Measurements from ENCODE around the gene KAZN.
A peak's percentile ranks its signal among the peaks of the same experiment; 100 is the strongest.

Gene KAZN

DNA sequence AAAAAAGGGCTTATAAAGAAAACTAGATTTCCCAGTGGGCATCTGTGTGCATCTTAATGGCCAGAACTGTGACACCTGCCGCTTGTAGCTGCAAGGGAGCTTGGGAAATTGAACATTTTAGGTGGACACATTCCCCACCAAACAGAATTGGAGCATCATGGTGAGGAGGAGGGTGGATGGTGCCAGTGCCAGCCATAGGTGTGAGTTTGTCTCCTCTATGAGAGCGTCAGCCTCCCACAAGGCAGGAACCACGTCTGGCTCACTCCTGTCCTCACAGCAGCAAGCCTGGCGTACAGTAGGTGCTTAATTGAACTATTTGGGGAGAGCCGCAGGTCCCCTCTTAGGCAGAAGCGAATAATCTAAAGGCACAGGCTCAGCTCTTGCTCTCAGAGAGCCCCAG is 430.6 kb downstream of the KAZN start:
- DNase-seq (ENCODE audit: low read depth) = no peak
- TF ChIP-seq, protein P1, sequence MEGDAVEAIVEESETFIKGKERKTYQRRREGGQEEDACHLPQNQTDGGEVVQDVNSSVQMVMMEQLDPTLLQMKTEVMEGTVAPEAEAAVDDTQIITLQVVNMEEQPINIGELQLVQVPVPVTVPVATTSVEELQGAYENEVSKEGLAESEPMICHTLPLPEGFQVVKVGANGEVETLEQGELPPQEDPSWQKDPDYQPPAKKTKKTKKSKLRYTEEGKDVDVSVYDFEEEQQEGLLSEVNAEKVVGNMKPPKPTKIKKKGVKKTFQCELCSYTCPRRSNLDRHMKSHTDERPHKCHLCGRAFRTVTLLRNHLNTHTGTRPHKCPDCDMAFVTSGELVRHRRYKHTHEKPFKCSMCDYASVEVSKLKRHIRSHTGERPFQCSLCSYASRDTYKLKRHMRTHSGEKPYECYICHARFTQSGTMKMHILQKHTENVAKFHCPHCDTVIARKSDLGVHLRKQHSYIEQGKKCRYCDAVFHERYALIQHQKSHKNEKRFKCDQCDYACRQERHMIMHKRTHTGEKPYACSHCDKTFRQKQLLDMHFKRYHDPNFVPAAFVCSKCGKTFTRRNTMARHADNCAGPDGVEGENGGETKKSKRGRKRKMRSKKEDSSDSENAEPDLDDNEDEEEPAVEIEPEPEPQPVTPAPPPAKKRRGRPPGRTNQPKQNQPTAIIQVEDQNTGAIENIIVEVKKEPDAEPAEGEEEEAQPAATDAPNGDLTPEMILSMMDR (IDR thresholded peaks at IDR 0.05; ENCODE audit: low read length, missing control alignments) = no peak
- H3K4me3 ChIP-seq (replicated peaks; ENCODE audit: low read depth, low read length) = no peak overlapping the region

DNA sequence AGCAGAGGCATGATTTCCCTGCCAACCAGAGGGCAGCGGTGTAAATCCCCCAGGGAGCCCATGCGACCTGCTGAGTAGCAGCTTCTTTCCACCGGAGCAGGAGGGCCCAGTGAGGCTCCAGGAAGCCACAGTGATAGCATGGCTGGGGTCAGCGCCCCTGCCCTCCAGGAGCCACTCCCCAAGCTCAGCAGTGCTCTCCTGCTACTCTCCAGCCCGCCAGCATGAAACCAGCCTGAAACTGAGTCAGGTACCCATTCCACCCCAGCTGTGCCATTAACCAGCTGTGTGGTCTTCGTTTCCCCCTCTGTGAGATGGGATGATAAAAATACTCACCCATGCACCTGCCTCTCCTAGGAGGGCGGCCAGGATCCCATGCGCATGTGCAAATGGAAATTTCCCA is 431.3 kb downstream of the KAZN start:
- TF ChIP-seq, protein P1 (IDR thresholded peaks at IDR 0.05; ENCODE audit: low read length, missing control alignments) = no peak

DNA sequence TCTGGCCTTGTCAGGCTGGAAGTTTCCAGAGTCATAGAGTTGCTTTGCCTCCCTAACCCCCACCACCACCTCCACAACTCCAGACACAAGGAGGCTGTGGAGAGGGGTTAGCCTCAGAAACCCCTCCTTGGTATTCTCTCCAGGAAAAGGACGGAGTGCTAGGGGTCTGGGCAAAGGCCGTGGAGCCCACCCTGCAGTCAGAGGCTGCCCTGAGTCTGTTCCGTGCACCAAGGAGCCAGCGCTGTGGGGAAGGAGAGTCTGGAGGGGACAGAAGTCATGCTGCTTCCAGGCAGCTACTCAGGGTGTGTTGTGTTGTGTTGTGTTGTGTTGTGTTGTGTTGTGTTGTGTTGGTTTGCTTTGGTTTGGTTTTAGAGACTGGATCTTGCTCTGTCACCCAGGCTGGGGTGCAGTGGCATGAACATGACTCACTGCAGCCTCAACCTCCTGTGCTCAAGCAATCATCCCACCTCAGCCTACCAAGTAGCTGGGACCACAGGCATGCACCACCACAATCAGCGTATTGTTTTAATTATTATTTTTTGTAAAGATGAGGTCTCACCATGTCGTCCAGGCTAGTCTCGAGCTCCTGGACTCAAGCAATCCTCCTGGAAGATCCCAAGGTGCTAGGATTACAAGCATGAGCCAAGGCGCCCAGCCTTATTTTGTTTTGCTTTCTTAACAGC is 432.9 kb downstream of the KAZN start:
- TF ChIP-seq, protein P1 (IDR thresholded peaks at IDR 0.05; ENCODE audit: low read length, missing control alignments) = no peak
- DNase-seq (ENCODE audit: low read depth) = no peak
- H3K4me3 ChIP-seq (replicated peaks; ENCODE audit: low read depth, low read length) = no peak overlapping the region

More for the DNA sequence above, 431.3 kb downstream of the KAZN start:
- DNase-seq (ENCODE audit: low read depth) = no peak
- no peak overlapping the region for H3K4me3 ChIP-seq (replicated peaks; ENCODE audit: low read depth, low read length)

DNA sequence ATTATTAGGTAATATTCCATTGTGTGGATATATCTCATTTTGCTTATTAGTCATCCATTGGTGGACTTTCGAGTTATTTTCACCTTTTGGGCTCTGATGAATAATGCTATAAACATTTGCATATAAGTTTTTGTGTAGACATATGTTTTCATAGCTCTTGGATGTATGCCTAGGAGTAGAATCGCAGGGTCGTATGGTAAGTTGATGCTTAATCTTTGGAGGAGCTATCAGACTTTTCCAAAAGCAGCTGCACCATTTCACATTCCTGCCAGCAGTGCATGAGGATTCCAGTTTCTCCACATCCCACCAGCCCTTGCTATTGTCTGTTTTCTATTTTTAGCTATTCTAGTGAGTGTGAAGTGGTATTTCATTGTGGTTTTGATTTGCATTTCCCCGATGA is 434.8 kb downstream of the KAZN start:
- TF ChIP-seq, protein P1 (IDR thresholded peaks at IDR 0.05; ENCODE audit: low read length, missing control alignments) = peak; percentile 49
- peak; percentile 61 for DNase-seq (ENCODE audit: low read depth)
- no peak overlapping the region for H3K4me3 ChIP-seq (replicated peaks; ENCODE audit: low read depth, low read length)

DNA sequence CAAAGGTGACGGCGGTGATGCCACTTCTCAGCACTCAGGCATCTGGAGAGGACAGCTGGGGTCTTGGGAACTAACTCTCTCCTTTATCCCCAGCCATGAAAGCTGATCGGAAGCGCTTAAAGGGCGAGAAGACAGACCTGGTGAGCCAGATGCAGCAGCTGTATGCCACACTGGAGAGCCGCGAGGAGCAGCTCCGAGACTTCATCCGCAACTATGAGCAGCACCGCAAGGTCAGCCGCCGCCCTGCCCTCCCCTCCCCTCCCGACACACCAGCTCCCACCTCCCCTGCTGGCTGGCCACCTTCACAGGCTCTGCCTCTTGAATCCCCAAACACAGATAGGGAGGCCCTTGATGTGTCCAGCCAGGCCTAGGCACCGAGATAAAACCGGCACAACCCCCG is 436.2 kb downstream of the KAZN start:
- H3K4me3 ChIP-seq (replicated peaks; ENCODE audit: low read depth, low read length) = no peak overlapping the region
- TF ChIP-seq, protein P1 (IDR thresholded peaks at IDR 0.05; ENCODE audit: low read length, missing control alignments) = no peak
- DNase-seq (ENCODE audit: low read depth) = no peak

DNA sequence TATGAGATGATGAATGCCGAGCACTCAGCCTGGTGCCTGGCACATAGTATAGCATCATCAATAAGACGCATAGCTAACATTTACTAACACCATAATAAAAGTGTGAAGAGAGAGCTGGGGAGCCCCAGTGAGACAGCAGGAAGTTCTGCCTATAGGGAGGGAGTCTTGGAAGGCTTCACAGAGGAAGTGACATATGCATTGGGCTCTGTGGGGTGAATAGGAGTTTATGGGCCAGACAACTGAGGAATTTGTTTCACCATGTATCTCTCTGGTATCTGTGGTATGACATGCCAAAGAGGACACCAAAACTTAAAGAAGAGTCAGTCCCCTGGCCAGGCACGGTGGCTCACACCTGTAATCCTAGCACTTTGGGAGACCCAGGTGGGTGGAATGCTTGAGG is 436.8 kb downstream of the KAZN start:
- no peak for DNase-seq (ENCODE audit: low read depth)
- H3K4me3 ChIP-seq (replicated peaks; ENCODE audit: low read depth, low read length) = no peak overlapping the region
- TF ChIP-seq, protein P1 (IDR thresholded peaks at IDR 0.05; ENCODE audit: low read length, missing control alignments) = no peak

DNA sequence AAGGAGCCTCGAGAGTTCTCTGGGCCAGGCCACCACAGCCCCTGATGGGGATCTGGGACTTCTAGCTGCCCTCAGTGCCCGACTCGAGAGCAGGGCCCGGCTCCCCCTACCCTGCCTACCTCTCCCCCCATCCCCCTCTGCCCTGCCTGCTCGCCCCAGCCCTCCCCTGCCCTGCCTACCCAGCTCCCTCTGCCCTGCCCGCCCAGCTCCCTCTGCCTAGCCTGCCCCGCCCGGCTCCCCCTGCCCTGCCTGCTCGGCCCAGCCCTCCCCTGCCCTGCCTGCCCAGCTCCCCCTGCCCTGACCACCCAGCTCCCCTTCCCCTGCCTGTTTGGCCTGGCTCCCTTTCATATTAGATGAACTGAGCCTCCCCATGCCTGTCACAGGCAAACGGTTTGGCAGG is 437.6 kb downstream of the KAZN start:
- DNase-seq (ENCODE audit: low read depth) = no peak
- TF ChIP-seq, protein P1 (IDR thresholded peaks at IDR 0.05; ENCODE audit: low read length, missing control alignments) = no peak
- H3K4me3 ChIP-seq (replicated peaks; ENCODE audit: low read depth, low read length) = no peak overlapping the region

All from fibroblast of pulmonary artery (primary cell).